NCI-H2107 treated with DMSO at 0.1 percent for 48 hours (cell line): ENCODE data around the gene NALCN.

Experiments used
- DNase-seq: peaks from one replicate; lab custom pipeline; 2025; ENCODE audit not compliant: unreplicated experiment; lab: John Stamatoyannopoulos, UW

Gene NALCN

GRCh38 chr13:101049166-101049850, 367.0 kb downstream of the NALCN start:
- no peak for DNase-seq

DNA sequence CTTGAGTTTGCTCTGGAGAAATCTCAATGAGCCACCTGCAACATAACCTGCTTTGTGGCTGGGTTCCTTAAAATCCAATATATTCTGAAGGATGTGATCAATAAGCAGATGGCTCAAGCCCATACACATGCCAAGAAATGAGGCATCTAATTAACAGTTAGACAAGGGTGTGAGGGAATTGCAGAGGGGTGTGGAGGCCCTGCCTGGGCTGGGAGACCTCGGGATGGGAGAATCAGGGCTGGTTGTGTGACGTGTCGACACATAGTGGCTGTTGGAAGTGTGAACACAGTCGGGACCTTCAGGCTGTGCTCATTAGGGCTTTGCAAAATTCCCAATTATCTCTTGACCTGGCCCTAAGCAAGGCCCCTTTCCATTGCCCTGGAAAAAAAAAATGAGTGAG, 379.8 kb downstream of the NALCN start:
- no peak for DNase-seq

DNA sequence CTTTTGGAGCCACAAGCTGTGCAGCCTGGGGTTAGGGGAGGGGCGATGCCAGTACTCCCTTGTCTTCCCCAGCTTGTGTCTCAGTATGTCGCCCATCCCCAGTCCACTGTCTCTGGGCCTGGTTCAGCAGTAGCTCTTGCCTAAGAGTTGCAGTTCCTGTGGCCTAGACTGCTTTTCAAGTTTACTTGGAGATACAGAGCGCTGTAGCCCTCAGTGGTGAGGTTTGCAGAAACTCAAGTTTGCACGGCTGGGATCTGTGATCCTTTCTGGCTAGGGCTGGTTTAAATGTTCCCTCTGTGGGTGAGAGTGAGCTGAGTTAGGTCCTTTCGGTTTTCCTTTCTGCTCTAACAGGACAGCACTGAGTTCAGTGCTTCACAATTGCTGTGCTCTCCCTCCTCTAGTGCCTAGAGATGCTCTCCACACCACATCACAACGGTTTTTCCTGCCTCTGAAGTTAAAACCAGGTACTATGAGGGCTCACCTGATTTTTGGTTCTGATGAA, 381.1 kb downstream of the NALCN start:
- DNase-seq: no peak

DNA sequence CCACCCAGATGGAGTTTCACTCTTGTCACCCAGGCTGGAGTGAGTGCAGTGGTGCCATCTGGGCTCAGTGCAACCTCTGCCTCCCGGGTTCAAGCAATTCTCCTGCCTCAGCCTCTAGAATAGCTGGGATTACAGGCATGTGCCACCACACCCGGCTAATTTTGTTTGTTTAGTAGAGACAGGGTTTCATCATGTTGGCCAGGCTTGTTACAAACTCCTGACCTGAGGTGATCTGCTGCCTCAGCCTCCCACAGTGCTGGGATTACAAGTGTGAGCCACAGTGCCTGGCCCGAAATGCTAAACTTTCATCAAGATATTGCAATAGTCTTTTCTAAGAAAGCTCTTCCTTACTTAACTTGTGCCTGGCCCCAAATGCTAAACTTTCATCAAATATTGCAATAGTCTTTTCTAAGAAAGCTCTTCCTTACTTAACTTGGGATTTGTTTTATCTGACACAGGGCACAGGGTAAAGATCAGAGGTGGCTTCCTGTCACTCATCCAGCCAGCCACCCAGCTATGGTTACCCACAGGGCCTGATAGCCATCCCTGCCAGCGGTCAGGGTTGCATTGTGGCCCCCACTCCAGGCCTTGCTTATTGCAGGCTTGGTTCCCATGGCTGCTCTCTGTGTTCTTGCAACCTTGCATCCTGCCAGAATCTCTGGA, 389.4 kb downstream of the NALCN start:
- DNase-seq: no peak

DNA sequence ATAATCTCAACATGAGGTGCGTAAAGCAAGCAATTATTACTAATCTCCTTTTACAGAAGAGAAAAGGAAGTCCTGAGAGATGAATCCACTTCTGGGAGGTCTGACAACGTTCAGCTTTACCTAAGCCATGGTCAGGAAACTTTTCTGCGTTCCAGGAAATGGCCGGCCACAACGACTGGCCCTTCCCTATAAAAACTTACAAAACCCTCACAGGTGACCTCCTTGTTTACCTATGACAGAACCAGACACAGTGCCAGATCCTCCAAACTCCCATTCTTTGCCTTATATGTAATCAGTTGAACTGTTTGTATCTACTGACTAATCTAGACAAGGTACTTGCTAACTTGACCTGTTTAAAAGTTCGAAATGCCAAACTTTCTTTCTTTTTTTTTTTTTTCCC, 390.0 kb downstream of the NALCN start:
- DNase-seq: no peak

- no peak for DNase-seq
Observed at GRCh38 chr13:101025925-101026324, 390.4 kb downstream of the NALCN start.

DNA sequence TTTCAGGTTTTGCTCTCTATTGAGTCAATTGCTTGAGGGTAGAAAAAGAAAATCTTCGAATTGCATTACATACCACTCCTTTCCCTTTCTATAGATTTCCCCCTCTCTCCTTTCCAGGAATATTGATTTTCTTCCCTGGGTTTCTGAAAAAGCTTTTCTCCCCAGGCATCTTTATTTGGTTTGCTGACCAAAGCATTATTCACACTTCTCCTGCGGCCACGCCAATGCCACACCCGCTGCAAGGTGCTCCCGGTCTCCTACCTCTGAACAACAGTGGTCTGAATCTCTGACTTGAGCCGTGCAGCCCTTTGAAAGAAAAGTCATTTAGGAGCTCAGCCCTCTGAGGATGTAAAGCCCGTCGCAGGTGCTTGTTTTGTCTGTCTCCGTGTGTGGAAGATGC, 390.8 kb downstream of the NALCN start:
- peak; percentile 1 for DNase-seq

DNA sequence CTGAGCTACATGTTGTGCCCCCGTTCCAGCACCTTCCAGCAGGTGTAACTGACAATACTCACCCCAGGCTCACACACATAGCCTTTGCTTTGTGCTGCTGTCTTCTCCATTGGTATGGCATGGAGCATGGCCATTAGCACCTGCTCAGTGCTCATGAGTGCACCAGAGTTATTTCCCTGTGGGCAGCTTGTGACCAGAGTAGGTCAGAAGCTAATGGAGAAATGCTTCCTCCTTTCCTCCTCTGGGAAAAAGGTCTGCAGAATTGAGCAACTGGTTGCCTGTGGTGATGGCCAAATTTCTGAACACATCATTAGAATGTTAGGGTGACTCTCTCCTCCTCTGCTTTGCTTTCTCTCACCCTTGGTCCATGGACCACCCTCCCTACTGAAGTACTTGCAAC, 397.2 kb downstream of the NALCN start:
- no peak for DNase-seq

- no peak for DNase-seq
Observed at GRCh38 chr13:101018720-101019119, 397.6 kb downstream of the NALCN start.

DNA sequence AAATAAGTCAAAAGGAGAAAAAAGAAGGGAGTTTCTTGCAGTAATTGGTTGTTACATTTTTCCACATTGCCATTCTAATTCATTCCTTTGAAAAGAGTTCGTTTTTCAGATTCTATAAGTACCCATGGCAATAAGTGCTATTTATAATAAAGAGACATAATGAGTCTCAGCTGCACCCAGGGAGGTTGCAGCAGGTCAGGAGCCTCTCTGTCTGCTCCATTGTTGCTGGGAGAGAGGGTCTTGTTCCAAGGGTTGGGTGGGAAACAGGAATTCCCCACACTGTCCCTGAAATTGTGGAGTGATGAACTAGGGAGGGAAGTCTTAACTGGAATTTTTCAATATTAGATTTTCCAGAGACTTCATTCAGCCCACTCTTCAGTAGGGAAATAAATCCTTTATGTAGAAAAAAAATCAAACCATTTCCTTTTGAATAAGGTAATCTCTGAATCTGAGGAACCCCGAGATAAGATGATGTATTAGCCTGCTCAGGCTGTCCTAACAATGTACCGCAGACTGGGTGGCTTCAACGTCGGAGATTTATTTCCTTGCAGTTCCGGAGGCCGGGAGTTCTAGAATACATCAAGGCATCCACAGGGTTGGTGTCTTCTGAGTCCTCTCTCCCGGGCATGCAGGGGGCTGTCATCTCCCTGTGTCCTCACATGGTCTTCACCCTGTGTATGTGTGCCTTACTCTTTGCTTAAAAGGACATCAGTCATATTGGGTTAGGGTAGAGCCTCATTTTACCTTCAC, 399.0 kb downstream of the NALCN start:
- DNase-seq: no peak

- no peak for DNase-seq
Observed at GRCh38 chr13:101016475-101016874, 399.8 kb downstream of the NALCN start.

- no peak for DNase-seq
Observed at GRCh38 chr13:101013245-101013644, 403.1 kb downstream of the NALCN start.

DNA sequence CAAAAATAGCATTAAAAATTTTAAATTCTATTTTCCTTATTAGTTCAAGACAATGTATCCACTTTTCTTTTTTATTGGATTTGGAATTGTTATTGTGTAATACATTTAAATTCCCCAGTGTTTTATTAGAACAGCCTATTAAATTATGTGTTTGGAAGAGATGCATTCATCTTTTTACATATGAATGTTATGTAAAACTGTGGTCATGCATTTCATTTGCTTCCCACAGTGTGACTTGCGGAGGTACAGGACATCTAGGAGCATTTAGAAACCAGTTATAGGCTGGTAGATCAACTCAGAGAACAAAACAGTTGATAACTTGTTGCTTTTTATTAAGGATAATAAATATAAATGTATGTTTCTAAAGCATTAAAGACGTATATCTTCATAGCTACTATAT, 406.2 kb downstream of the NALCN start:
- DNase-seq: no peak

DNA sequence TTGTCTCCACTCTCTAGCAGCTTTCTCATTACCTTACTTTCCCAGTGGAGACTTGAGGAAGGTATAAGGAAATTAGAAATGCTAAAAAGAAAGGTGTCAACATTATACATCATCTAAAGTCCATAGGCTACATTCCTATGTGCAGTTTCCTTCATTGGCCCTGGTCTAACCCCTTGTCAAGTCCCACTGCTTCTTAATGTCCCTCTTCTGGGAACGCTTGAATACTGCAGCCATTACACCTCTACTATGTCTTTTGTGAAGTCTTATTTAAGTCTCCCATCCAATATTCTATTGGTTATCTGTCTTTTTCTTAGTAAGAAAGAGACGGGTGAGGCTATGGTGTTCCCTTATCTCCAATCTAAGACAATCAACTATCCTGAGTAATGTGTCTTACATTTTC, 409.1 kb downstream of the NALCN start:
- no peak for DNase-seq
